Karpas-422 (cell line): ENCODE data around the gene ENTR1. TPM values are rescaled to one million over a fixed set of nuclear protein-coding genes. Genes with fewer than 3 reads are reported as not detected.

Source experiments
- DNase-seq: peaks from one replicate; pipeline ENCODE4 v3.0.0-alpha.2; 2015
- H2AFZ ChIP-seq: fragments of 200-600 bp; sonication (generic); 2 replicates; pipeline ENCODE4 v1.6.1; 2014; ENCODE audit warnings: antibody characterized with exemption, low read length, mixed read lengths
- H3K27ac ChIP-seq: fragments of 200-600 bp; sonication (generic); 2 replicates; pipeline ENCODE4 v1.5.1; 2014; ENCODE audit warnings: mild to moderate bottlenecking, low read length, moderate library complexity
- H3K27me3 ChIP-seq: fragments of 200-600 bp; sonication (generic); 2 replicates; pipeline ENCODE4 v1.6.1; 2014; ENCODE audit warnings: low read length, mixed read lengths
- H3K36me3 ChIP-seq: fragments of 200-600 bp; sonication (generic); 2 replicates; pipeline ENCODE4 v1.6.1; 2014; ENCODE audit warnings: low read length, mixed read lengths; ENCODE audit not compliant: insufficient read depth
- H3K4me1 ChIP-seq: fragments of 200-600 bp; sonication (generic); 2 replicates; pipeline ENCODE4 v1.6.1; 2014; ENCODE audit warnings: mild to moderate bottlenecking, low read length, mixed read lengths
- H3K4me2 ChIP-seq: fragments of 200-600 bp; sonication (generic); 2 replicates; pipeline ENCODE4 v1.6.1; 2014; ENCODE audit warnings: low read length, low read depth, mild to moderate bottlenecking; ENCODE audit not compliant: poor library complexity, severe bottlenecking
- H3K4me3 ChIP-seq: fragments of 200-600 bp; sonication (generic); 2 replicates; pipeline ENCODE4 v1.5.1; 2014; ENCODE audit warnings: mild to moderate bottlenecking, antibody characterized with exemption, low read length, mixed read lengths
- H3K79me2 ChIP-seq: fragments of 200-600 bp; sonication (generic); 2 replicates; pipeline ENCODE4 v1.6.1; 2014; ENCODE audit warnings: mild to moderate bottlenecking, low read length, mixed read lengths
- H3K9ac ChIP-seq: fragments of 200-600 bp; sonication (generic); 2 replicates; pipeline ENCODE4 v1.6.0; 2014; ENCODE audit warnings: low read length
- H3K9me2 ChIP-seq: fragments of 200-600 bp; sonication (generic), shearing (Covaris generic); replicated peaks from 2 replicates; pipeline ENCODE4 v1.6.0; 2014; ENCODE audit warnings: mild to moderate bottlenecking, low read length, moderate library complexity; ENCODE audit not compliant: insufficient read depth
- H3K9me3 ChIP-seq: fragments of 300-700, 200-600 bp; sonication (generic); 2 replicates; pipeline ENCODE4 v1.6.1; 2014; ENCODE audit warnings: low read length, mixed read lengths
- H4K20me1 ChIP-seq: fragments of 200-600 bp; sonication (generic); 2 replicates; pipeline ENCODE4 v1.6.1; 2014; ENCODE audit warnings: mild to moderate bottlenecking, antibody characterized with exemption, low read length, low read depth; ENCODE audit not compliant: insufficient read depth
- total RNA-seq: library from RNA; depleted of rRNA; stranded (reverse); fragments of >200 nt; shearing (Covaris generic); gene quantifications from 2 replicates; pipeline ENCODE4 v1.2.3, GENCODE V29; 2014; ENCODE audit warnings: low replicate concordance

Gene ENTR1
- total RNA-seq, 1 experiment from 2014 or later: 65.5 TPM

DNA sequence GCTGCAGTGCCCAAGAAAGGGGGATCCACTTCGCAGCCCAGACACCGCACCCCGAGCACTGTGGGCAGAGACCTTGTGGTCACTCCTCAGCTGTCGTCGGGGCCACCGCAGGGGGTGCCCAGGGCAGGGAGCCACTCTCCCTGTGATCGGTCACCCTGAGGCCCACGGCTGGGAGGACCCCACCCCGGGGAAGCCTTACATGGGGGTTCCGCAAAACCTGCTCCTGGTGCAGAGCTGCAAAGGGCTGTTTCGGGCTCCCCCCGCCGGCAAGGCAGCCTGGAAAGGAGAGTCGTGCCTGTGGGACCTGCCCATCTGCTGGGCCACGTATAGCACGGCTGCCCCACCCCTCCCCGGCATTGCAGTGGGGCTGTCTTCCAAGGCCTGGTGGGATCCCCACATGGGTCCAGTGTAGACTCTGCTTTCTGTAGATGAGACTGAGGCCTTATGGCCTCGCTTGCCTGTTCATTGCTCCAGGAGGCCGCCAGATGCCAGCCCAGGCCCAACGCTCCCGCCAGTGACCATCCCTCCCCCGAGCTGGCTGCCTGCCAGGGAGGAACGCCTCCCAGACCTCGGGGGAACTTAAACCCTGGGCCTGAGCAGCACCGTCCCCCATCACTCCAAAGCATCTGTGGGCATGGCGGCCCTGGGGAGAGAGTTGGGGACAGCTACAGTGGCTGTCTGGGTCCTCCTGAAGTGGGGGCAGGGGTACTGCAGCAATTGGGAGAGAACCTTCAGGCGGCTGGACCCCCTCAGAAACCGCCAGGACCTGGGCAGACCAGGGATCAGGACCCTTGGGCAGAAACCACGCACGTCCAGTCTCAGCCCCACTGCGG, 45.3 kb downstream of the ENTR1 start:
- H2AFZ ChIP-seq: no peak overlapping the region
- no peaks in the 10 kb centered on the region for H3K27me3 ChIP-seq
- H4K20me1 ChIP-seq: peaks cover 9% of the 10 kb centered on the region
- DNase-seq: no peak
- H3K79me2 ChIP-seq: peaks cover 6% of the 10 kb centered on the region; the same call in 1 of the 2 replicates
- H3K36me3 ChIP-seq: no peaks in the 10 kb centered on the region
- H3K9me2 ChIP-seq: no peaks in the 10 kb centered on the region
- H3K4me3 ChIP-seq: no peak overlapping the region
- H3K9me3 ChIP-seq: no peaks in the 10 kb centered on the region
- H3K4me2 ChIP-seq: no peak overlapping the region
- no peak overlapping the region for H3K27ac ChIP-seq
- no peak overlapping the region for H3K9ac ChIP-seq
- H3K4me1 ChIP-seq: peaks cover 18% of the 10 kb centered on the region

DNA sequence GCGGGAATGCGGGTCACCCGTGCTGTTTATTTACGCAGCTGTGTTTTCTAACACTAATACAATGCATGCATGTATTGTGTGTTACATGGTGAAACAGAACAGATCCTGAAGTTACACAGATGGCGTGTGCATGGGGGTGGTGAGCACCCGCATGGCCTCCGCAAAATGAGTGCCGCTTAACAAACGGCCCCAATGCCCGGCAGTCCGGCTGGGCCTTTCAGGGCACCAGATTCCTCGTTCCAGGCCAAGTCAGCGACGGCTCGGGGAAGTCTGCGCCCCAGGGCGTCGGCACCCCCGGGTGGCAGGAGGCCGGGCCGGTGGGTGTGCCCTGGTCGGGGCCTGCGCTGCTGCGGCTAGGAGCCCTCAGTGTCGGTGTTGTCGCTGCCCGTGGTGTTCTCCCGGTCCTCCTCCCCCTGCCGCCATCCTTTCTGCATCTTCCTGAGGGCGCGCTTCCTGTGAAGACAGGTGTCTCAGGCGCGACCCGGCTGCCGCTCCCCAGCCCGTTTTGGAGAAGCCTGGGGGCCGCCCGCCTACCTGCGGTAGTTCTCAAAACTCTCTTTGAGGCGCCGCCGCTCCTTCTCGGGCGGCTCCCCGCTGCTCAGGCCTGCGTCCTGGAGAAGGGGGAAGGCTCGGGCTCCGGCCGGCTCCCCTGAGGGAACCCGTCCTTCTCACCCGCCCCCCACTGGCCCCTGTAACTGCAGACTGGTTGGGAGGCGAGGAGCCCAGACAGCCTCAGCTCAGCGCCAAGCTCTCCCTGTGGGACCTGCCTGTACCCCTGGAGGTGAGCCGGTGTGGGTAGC, 46.3 kb downstream of the ENTR1 start:
- H3K79me2 ChIP-seq: peaks cover 6% of the 10 kb centered on the region; the same call in 1 of the 2 replicates
- H4K20me1 ChIP-seq: peaks cover 9% of the 10 kb centered on the region
- no peaks in the 10 kb centered on the region for H3K9me3 ChIP-seq
- no peaks in the 10 kb centered on the region for H3K36me3 ChIP-seq
- H3K27me3 ChIP-seq: no peaks in the 10 kb centered on the region
- H3K27ac ChIP-seq: no peak overlapping the region
- peak overlapping the region; percentile 44 for H3K9ac ChIP-seq
- H2AFZ ChIP-seq: no peak overlapping the region
- H3K4me1 ChIP-seq: peaks cover 18% of the 10 kb centered on the region
- H3K4me3 ChIP-seq: peak overlapping the region; percentile 83; the same call in 1 of the 2 replicates
- no peak for DNase-seq
- peak overlapping the region; percentile 75 for H3K4me2 ChIP-seq
- no peaks in the 10 kb centered on the region for H3K9me2 ChIP-seq

- no peaks in the 10 kb centered on the region for H3K36me3 ChIP-seq
- no peaks in the 10 kb centered on the region for H3K9me2 ChIP-seq
- peak; percentile 98 for DNase-seq
- H3K27me3 ChIP-seq: no peaks in the 10 kb centered on the region
- H3K4me2 ChIP-seq: peak within 1 kb of the TSS; percentile 75
- peaks cover 9% of the 10 kb centered on the region for H4K20me1 ChIP-seq
- H3K4me1 ChIP-seq: peaks cover 18% of the 10 kb centered on the region
- H3K4me3 ChIP-seq: peak within 1 kb of the TSS; percentile 83
- peaks cover 6% of the 10 kb centered on the region; the same call in 1 of the 2 replicates for H3K79me2 ChIP-seq
- H3K27ac ChIP-seq: peak within 1 kb of the TSS; percentile 89
- H2AFZ ChIP-seq: no peak within 1 kb of the TSS
- H3K9ac ChIP-seq: peak within 1 kb of the TSS; percentile 99
- no peaks in the 10 kb centered on the region for H3K9me3 ChIP-seq
Measured at GRCh38 chr9:136363106-136363948, 47.1 kb downstream of the ENTR1 start, which contains the start of gene DNLZ. TSS of gene DNLZ (minus strand) at chr9:136363744. CDS start at chr9:136363714, 30 bp downstream.

DNA sequence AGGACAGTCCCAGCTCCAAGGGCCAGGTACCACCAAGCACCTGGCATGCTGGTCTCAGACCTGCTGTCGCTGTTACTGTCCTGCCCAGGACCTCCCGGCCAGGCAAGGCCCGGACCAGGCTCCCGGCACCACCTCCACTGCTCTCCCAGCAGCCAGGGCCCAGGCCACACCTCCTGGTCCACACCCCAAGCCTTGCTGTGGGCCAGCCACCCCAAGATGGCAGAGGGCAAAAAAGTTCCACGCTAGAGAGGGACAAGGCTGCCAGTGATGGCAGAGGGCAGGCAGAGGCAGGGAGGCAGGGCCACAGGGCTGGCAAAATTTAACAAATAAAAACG, 48.0 kb downstream of the ENTR1 start:
- Histone ChIP-seq H3K9me3 (no peaks in the 10 kb centered on the region), H3K27ac (no peak overlapping the region), H2AFZ (no peak overlapping the region), H3K4me3 (peak overlapping the region; percentile 83), H3K9ac (peak overlapping the region; percentile 54), H4K20me1 (peaks cover 9% of the 10 kb centered on the region), H3K4me1 (peaks cover 18% of the 10 kb centered on the region), H3K79me2 (peaks cover 6% of the 10 kb centered on the region; the same call in 1 of the 2 replicates), H3K9me2 (no peaks in the 10 kb centered on the region), H3K4me2 (peak overlapping the region; percentile 69), H3K36me3 (no peaks in the 10 kb centered on the region), H3K27me3 (no peaks in the 10 kb centered on the region)
- no peak for DNase-seq

DNA sequence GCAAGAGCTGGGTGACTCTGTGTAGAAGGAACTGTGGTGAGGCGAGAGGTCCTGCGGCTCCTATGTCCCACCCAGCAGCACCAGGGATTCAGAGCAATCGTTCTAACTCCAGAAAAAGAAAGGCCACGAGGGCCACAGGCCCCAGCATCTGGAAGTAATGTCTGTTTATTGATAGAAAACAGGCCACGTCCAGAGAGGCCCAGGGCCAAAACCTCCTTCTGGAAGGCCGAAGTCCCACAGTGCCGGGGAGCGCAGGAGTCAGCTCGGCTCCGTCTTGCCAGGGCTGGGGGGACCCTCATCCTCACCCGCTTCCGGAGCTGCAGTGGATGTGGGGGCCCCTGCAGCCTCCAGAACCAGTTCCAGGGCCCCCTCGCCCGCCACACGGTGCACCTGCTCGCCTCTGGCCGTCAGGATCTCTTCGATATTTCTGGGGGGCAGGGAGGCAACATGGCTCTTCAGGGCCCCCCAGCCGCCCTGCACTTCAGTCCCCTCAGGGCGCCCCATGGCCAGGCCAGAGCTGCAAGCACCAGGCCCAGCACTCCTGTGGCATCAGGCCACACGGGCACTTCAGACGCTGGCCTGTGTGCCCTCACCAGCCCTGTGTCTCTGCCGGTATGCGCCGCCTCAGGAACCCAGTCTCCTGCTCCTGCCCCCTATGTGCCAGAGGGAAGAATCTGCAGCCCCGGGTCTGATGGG, 48.5 kb downstream of the ENTR1 start:
- Histone ChIP-seq H3K79me2 (peaks cover 6% of the 10 kb centered on the region; the same call in 1 of the 2 replicates), H3K9me3 (no peaks in the 10 kb centered on the region), H3K36me3 (no peaks in the 10 kb centered on the region), H3K27ac (no peak overlapping the region), H3K4me2 (peak overlapping the region; percentile 69), H3K9me2 (no peaks in the 10 kb centered on the region), H3K4me1 (peaks cover 18% of the 10 kb centered on the region), H4K20me1 (peaks cover 9% of the 10 kb centered on the region), H3K4me3 (peak overlapping the region; percentile 83; the same call in 1 of the 2 replicates), H2AFZ (no peak overlapping the region), H3K9ac (peak overlapping the region; percentile 54; the same call in 1 of the 2 replicates), H3K27me3 (no peaks in the 10 kb centered on the region)
- no peak for DNase-seq

DNA sequence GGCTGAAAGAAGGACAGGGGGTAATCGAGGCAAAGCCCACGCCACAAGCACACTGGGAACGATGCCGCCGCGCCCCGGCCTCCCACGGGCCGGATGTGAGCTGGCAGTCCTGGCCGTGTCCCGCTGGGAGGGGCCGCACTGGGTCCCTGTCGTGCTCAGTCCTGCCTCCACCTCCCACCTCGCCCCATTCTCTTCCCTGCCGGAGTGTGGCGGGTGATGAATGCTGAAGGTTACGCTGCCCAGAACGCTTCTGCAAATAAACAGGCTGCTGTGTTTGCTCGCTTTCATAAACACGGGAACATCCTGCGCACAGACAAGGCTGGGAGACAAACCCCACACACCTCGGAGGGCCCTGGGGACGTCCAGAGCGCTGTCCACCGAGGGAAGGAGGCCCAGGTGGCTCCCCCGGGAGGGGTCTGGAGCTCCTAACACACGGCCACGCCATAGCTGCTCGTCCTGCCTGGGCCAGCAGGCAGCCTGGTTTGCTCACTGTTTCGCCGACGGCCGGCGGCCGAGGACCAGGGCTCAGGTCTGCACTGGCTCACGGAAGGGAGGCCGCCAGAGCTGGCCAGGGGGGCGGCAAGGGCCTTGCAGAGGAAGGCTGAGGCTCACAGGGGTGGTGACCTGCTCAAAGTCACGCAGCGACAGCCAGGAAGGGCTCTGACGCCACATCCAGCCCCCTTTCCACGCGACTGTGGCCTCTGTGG, 49.2 kb downstream of the ENTR1 start:
- Histone ChIP-seq H3K4me3 (no peak overlapping the region), H3K4me1 (peaks cover 18% of the 10 kb centered on the region), H3K79me2 (peaks cover 6% of the 10 kb centered on the region; the same call in 1 of the 2 replicates), H3K27me3 (no peaks in the 10 kb centered on the region), H3K9ac (no peak overlapping the region), H3K36me3 (no peaks in the 10 kb centered on the region), H3K4me2 (no peak overlapping the region), H3K9me3 (no peaks in the 10 kb centered on the region), H4K20me1 (peaks cover 9% of the 10 kb centered on the region), H3K9me2 (no peaks in the 10 kb centered on the region), H2AFZ (no peak overlapping the region), H3K27ac (no peak overlapping the region)
- no peak for DNase-seq
